B cell (primary cell): Measurements from ENCODE around the gene STAC3. TPM values are rescaled to one million over a fixed set of nuclear protein-coding genes. Genes with fewer than 3 reads are reported as not detected.

Experiments used
- ATAC-seq: fragments of 200-7000 bp; cut with Tn5 transposase; one replicate; pipeline ENCODE4 v1.10.0; 2021; ENCODE audit warnings: low read depth, mild to moderate bottlenecking, moderate number of reproducible peaks, moderate library complexity
- CTCF ChIA-PET: fragments of 350-600 bp; sonication (Branson Sonifier 250); formaldehyde crosslinking; loops from one replicate; lab custom pipeline; 2021; ENCODE audit warnings: antibody characterized with exemption, inconsistent platforms; lab: Charles Lee
- POLR2A ChIA-PET: fragments of 350-600 bp; sonication (Branson Sonifier 250); formaldehyde crosslinking; loops from one replicate; lab custom pipeline; 2021; ENCODE audit warnings: antibody characterized with exemption; lab: Charles Lee
- DNase-seq: peaks from one replicate; pipeline ENCODE4 v3.0.0; 2013
- H2AFZ ChIP-seq: 2 replicates; pipeline ENCODE4 v1.6.1; 2012; ENCODE audit warnings: mild to moderate bottlenecking, low read depth, low read length; ENCODE audit not compliant: insufficient read depth, poor library complexity, severe bottlenecking
- H3K27ac ChIP-seq, 2 donors: 1 replicate in 1 of 2; 2 replicates in 1 of 2; pipeline ENCODE4 v1.5.1; 2012 to 2013; ENCODE audit warnings: low read length in 2 of 2, mild to moderate bottlenecking in 2 of 2, moderate library complexity in 1 of 2
- H3K27me3 ChIP-seq, 4 experiments: fragments of 200-600 bp in 1 of 4; sonication (generic) in 1 of 4; replicated peaks in 1 of 4; 1 replicate in 2 of 4; 2 replicates in 2 of 4; pipeline versions ENCODE4 v1.6.1 to v1.7.0; 2013 to 2016; ENCODE audit warnings: low read length in 3 of 4, mild to moderate bottlenecking in 2 of 4, mixed read lengths in 1 of 4, moderate library complexity in 1 of 4; ENCODE audit not compliant: insufficient read depth in 4 of 4, control insufficient read depth in 3 of 4; ENCODE audit errors: control extremely low read depth in 1 of 4
- H3K36me3 ChIP-seq, 2 experiments: replicated peaks in 1 of 2; 1 replicate in 1 of 2; 2 replicates in 1 of 2; pipeline versions ENCODE4 v1.6.1 to v1.7.1; 2013; ENCODE audit warnings: low read length in 1 of 2; ENCODE audit not compliant: insufficient read depth in 2 of 2, control insufficient read depth in 1 of 2; ENCODE audit errors: control extremely low read depth in 1 of 2, extremely low read depth in 1 of 2
- H3K4me1 ChIP-seq, 2 donors: fragments of 200-600 bp in 1 of 2; sonication (generic) in 1 of 2; 1 replicate in 1 of 2; 2 replicates in 1 of 2; pipeline versions ENCODE4 v1.5.1 to v1.6.1; 2013 to 2017; ENCODE audit warnings: low read length in 2 of 2; ENCODE audit not compliant: control insufficient read depth in 2 of 2, insufficient read depth in 2 of 2
- H3K4me2 ChIP-seq: replicated peaks from 2 replicates; pipeline ENCODE3; 2012; ENCODE audit warnings: mild to moderate bottlenecking, low read depth, low read length; ENCODE audit not compliant: poor library complexity, severe bottlenecking
- H3K4me3 ChIP-seq, 5 experiments: fragments of 200-600 bp in 1 of 5; sonication (generic) in 1 of 5; 1 replicate in 3 of 5; 2 replicates in 2 of 5; pipeline versions ENCODE4 v1.5.1 to v1.7.0; 2011 to 2016; ENCODE audit warnings: low read length in 4 of 5, mild to moderate bottlenecking in 4 of 5, low read depth in 2 of 5, control low read depth in 1 of 5, moderate library complexity in 1 of 5; ENCODE audit not compliant: insufficient read depth in 1 of 5; ENCODE audit errors: control extremely low read depth in 1 of 5, extremely low read depth in 1 of 5
- H3K79me2 ChIP-seq: fragments of 200-600 bp; sonication (generic); one replicate; pipeline ENCODE4 v1.6.0; 2016; ENCODE audit warnings: low read length; ENCODE audit not compliant: control insufficient read depth, insufficient read depth
- H3K9ac ChIP-seq: fragments of 200-600 bp; sonication (generic); 2 replicates; pipeline ENCODE4 v1.6.1; 2017; ENCODE audit warnings: mild to moderate bottlenecking, low read length, moderate library complexity
- H3K9me3 ChIP-seq, 3 donors: one replicate each; pipeline versions ENCODE4 v1.6.1 to v1.7.1; 2013; ENCODE audit warnings: low read length in 2 of 3; ENCODE audit not compliant: control insufficient read depth in 2 of 3, insufficient read depth in 1 of 3; ENCODE audit errors: control extremely low read depth in 1 of 3
- H4K20me1 ChIP-seq: 2 replicates; pipeline ENCODE4 v1.6.0; 2012; ENCODE audit warnings: mild to moderate bottlenecking, low read length; ENCODE audit not compliant: insufficient read depth, control insufficient read depth, poor library complexity, severe bottlenecking
- H3K27ac Mint-ChIP-seq: one replicate; pipeline ENCODE4 v1.8.0; 2021; ENCODE audit warnings: mixed read lengths
- H3K27me3 Mint-ChIP-seq: one replicate; pipeline ENCODE4 v1.8.0; 2021; ENCODE audit warnings: mixed read lengths
- H3K4me1 Mint-ChIP-seq: one replicate; pipeline ENCODE4 v1.8.0; 2021; ENCODE audit warnings: mixed read lengths
- H3K4me3 Mint-ChIP-seq: one replicate; pipeline ENCODE4 v1.8.0; 2021; ENCODE audit warnings: mixed read lengths
- H3K9me3 Mint-ChIP-seq: one replicate; pipeline ENCODE4 v1.8.0; 2022; ENCODE audit warnings: mixed read lengths; ENCODE audit not compliant: insufficient read depth
- EZH2 ChIP-seq: IDR thresholded peaks from 2 replicates; pipeline ENCODE4 v1.6.1; 2012; ENCODE audit warnings: borderline replicate concordance, low read depth, mild to moderate bottlenecking, moderate library complexity, low read length; ENCODE audit not compliant: insufficient read depth, poor library complexity, severe bottlenecking
- WGBS: methylation state at CpG from one replicate; pipeline ENCODE4 v1.1.5; 2013; ENCODE audit warnings: missing lambda C conversion rate; ENCODE audit not compliant: insufficient coverage; 5-methylcytosine and 5-hydroxymethylcytosine counted together
- intact Hi-C: fragments of 100-400 bp; cut with micrococcal nuclease; formaldehyde crosslinking; loops from one replicate; pipeline ENCODE4 v1.10.0; 2022
- polyA plus RNA-seq: library from polyadenylated mRNA; depleted of rRNA; stranded (reverse); fragments of >200 nt; gene quantifications from 2 replicates; pipeline ENCODE4 v1.2.3, GENCODE V29; 2012
- total RNA-seq, 2 donors: library from RNA; stranded (reverse); fragments of 120-200 nt in 1 of 2; gene quantifications; 1 replicate in 1 of 2; 2 replicates in 1 of 2; pipeline versions ENCODE4 v1.2.3 to v1.2.4, GENCODE V29; 2013 to 2022
- TF ChIP-seq, protein P1 (sequence below): fragments of 200-600 bp; IDR thresholded peaks from one replicate; pipeline ENCODE4 v1.8.0; 2022; ENCODE audit warnings: antibody characterized with exemption, mild to moderate bottlenecking

The STAC3 gene
- total and polyA plus RNA-seq, 2 donors (not counting 1 experiment from before 2014, with no cell fraction given), result 4.5 to 6.2 TPM

GRCh38 chr12:57255916-57256315 is 4.9 kb upstream of the STAC3 start:
- DNase-seq, result no peak
- Histone ChIP-seq H3K27ac (no peak overlapping the region), H3K4me3 (no peak overlapping the region), H2AFZ (no peak overlapping the region), H3K79me2 (no peaks in the 10 kb centered on the region), H3K9me3 (no peaks in the 10 kb centered on the region), H4K20me1 (no peaks in the 10 kb centered on the region), H3K27me3 (no peaks in the 10 kb centered on the region), H3K36me3 (peaks cover 29 to 63% of the 10 kb centered on the region in 2 experiments), H3K4me1 (no peaks in the 10 kb centered on the region), H3K4me2 (no peak overlapping the region), H3K9ac (no peak overlapping the region)
- Mint-ChIP-seq H3K9me3 (no peaks in the 10 kb centered on the region), H3K4me1 (no peaks in the 10 kb centered on the region), H3K4me3 (no peak overlapping the region), H3K27ac (no peak overlapping the region), H3K27me3 (no peaks in the 10 kb centered on the region)
- intact Hi-C loops, result no loop called here
- WGBS, result 98% methylated on average over 3 of the region's 6 CpGs
- ChIA-PET POLR2A (interaction anchor here (0.6 kb wide), 1 partner anchor 157 kb away, joined by 4 read pairs; no protein-coding TSS in a partner anchor), CTCF (no interaction called here)
- no peak for ATAC-seq
- TF ChIP-seq EZH2, result no peak
- TF ChIP-seq, protein P1, sequence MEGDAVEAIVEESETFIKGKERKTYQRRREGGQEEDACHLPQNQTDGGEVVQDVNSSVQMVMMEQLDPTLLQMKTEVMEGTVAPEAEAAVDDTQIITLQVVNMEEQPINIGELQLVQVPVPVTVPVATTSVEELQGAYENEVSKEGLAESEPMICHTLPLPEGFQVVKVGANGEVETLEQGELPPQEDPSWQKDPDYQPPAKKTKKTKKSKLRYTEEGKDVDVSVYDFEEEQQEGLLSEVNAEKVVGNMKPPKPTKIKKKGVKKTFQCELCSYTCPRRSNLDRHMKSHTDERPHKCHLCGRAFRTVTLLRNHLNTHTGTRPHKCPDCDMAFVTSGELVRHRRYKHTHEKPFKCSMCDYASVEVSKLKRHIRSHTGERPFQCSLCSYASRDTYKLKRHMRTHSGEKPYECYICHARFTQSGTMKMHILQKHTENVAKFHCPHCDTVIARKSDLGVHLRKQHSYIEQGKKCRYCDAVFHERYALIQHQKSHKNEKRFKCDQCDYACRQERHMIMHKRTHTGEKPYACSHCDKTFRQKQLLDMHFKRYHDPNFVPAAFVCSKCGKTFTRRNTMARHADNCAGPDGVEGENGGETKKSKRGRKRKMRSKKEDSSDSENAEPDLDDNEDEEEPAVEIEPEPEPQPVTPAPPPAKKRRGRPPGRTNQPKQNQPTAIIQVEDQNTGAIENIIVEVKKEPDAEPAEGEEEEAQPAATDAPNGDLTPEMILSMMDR, result no peak

- Mint-ChIP-seq H3K4me3 (no peak overlapping the region), H3K27me3 (no peaks in the 10 kb centered on the region), H3K4me1 (no peaks in the 10 kb centered on the region), H3K9me3 (no peaks in the 10 kb centered on the region), H3K27ac (no peak overlapping the region)
- TF ChIP-seq, protein P1, result no peak
- no peak for TF ChIP-seq EZH2
- H3K4me3 ChIP-seq, result no peak overlapping the region
- H3K9me3 ChIP-seq, result no peaks in the 10 kb centered on the region
- H3K27ac ChIP-seq, result no peak overlapping the region
- WGBS, result 98% methylated on average over 11 of the region's 14 CpGs
- no peaks in the 10 kb centered on the region for H4K20me1 ChIP-seq
- H2AFZ ChIP-seq, result no peak overlapping the region
- no peak for DNase-seq
- ATAC-seq, result no peak
- intact Hi-C loops, result no loop called here
- H3K36me3 ChIP-seq, result peaks cover 24 to 51% of the 10 kb centered on the region in 2 experiments
- H3K4me2 ChIP-seq, result no peak overlapping the region
- ChIA-PET POLR2A (no interaction called here), CTCF (no interaction called here)
- no peaks in the 10 kb centered on the region for H3K79me2 ChIP-seq
- H3K4me1 ChIP-seq, result no peaks in the 10 kb centered on the region
- H3K27me3 ChIP-seq, result no peaks in the 10 kb centered on the region
- no peak overlapping the region for H3K9ac ChIP-seq
Observed at GRCh38 chr12:57254506-57255280, 3.7 kb upstream of the STAC3 start.
